ENCODE measurements around the gene IMPDH1.
A peak's percentile ranks its signal among the peaks of the same experiment; 100 is the strongest.

IMPDH1 gene

DNA sequence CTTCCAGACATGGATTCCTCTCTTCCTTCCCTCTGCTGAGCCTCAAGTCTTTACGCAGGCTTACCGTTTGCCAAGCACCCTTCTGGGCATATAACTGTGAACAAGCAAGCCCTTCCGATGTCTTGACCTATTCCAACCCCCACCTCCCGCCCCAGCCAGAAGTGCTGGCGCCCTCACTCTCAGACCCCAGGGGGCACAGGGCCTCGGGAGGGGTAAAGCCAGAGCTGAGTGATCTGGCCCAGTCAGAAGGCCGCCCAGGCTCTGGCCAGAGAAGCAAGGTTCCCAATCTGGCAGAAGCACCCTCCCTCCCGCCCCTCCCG lies 49.5 kb downstream of the IMPDH1 start:
- no peak for DNase-seq (ENCODE audit: low read depth)

DNA sequence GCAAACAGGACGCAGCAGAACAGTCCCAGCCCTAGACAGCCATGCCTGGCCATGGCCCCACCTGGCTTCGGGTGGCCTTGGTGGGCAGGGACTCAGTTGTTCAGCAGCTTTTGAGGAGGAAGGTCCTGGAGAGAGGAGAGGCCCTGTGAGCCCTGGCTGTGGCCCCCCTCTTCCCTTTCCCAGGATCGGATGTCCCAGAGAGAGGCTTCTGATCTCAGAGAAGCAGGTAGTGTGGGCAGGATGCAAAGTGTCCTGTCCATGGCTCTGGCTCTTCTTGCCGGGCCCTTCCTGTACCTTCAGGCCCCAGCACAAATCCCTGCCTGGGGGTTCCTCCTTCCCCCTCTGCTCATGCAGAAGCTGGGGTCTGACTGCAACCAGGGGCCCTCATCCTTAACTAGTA lies 49.8 kb downstream of the IMPDH1 start:
- DNase-seq (ENCODE audit: low read depth) = no peak

DNA sequence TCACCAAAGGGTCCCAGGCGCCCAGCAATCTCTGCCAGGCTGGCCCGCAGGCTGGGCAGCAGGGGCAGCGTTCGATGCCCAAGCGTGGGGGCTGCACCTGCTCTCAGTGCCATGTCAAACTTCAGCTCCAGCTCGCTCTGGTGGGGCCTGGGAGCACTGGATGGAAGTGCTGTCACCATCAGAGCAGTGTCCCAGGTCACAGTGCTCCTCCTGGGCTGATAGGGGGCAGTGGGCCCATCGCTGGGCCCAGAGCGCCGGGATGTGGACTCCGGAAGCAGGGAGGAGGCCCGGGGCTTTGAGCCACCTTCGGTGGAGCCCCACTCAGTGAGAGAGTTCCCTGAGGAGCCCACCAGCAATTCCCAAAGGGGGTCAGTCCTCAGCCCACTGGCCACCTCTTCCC lies 50.4 kb downstream of the IMPDH1 start:
- no peak for DNase-seq (ENCODE audit: low read depth)

DNA sequence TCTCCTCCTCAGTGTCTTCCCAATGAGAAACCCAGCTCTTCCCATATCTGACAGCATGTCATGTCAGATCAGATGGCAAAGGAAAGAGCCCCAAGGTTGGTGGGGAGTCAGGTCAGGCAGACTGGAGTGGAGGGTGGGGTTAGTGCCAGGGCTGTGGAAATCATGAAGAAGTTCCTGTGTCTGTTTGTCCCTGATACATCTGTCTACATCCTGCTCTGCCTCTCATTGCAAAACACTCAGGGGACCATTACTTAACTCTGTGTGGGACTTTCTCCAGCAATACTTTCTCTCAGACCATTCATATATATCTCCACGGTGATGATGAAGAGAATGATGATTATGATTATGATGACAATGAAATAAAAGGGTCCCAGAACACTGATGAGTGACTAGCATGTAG lies 51.5 kb downstream of the IMPDH1 start:
- DNase-seq (ENCODE audit: low read depth) = no peak

DNA sequence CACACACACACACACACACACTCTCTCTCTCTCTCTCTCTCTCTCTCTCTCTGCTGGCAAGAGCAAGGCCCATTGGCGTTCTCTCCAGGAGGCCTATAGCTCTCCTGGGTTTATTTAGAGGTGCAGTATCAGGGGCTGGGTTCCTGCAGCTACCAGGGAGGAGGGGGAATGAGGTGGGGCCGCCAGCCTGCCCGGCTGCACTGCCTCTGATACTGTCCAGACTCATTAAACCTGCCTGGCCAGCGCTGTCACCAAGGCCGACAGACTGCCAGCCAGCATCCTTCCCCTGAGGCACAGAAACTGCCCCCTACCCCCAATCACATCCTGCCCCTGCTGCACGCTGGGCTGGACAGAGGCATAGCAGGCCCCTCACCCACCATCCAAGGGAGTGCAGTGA lies 52.6 kb downstream of the IMPDH1 start:
- DNase-seq (ENCODE audit: low read depth) = no peak

DNA sequence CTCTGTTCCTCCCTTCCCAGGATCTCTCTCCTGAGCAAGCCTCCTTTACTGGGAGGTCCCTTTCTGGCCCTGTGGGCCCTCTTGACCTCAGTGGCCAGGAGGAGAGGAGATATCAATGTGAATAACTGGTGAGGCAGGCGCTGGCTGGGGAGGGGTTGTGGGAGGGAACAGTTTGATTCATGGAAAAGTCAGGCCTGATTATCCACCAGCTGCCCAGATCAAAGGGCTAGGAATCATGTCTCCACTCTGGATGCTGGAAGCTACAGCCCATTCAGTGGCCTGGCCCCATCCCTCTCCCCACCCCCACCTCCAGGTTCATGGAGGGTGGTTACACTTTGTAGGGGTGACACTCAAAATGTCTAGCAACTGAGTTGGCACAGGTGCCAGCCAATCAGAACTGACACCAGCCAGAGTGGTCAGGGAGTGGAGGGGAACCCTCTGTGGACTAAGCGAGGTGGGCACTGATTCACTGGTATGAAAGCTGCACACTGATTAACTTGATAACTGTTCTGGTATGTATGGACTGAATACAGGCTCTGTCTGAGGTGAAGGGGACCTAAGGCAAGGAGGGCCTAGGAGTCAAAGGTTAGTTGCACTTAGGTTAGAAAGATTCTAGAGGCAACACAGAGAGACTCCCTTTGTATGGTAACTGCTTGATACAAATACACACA lies 53.1 kb downstream of the IMPDH1 start:
- DNase-seq (ENCODE audit: low read depth) = no peak

DNA sequence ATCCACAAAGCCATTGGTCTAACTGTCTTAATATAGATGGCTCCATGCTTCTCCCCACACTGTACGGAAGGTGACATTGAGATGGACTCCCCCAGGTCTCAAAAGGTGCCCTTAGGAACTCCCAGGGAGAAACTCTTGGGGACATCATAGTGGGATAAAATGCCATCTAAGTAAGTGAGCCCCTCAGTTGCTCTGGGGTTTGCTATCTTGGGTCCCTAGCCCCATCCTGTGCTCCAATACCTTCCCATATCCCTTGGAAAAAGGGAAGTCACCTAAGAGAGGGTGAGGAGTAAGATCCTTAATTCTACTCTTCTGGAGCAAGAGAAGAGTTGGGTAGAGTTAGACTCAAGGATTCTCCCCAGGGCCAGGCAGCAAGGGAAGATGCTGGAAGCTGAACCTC lies 56.2 kb downstream of the IMPDH1 start:
- DNase-seq (ENCODE audit: low read depth) = no peak

DNA sequence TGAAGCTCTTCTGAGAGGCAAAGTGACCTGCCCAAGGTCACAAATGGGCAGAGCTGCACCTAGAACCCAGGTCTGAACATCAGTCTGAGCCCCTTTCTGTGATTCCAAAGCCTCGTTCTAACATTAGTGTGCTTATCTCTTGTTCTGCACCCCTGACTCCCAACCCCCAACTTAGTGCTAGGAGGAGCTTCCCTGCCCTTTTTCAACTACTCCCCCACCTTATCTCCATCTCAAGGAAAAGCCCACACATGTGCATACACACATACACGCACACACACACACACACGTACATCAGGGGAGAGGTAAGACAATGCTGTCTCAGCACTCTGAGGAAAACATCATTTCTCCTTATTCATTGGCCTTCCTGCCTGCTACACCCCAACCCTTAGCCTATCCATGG lies 56.6 kb downstream of the IMPDH1 start:
- no peak for DNase-seq (ENCODE audit: low read depth)

DNA sequence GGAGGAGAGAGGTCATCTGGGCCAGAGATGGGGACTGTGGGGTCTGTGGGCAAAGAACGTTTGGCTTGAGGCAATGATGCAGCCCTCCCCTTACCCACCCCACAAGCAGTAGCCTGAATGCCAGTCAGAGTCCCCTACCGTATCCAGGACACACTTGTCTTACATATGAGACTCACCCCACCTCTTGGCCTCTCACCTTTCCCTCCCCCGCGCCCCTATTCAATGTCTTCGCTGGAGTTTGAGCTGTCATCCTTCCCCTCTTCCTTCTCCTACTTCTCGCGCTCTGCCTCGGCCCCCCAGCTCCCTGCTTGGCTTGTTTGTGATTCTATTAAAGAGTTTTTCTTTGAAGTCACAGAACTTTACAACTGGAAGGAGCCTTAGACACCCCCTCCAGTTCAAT lies 57.1 kb downstream of the IMPDH1 start:
- no peak for DNase-seq (ENCODE audit: low read depth)

DNA sequence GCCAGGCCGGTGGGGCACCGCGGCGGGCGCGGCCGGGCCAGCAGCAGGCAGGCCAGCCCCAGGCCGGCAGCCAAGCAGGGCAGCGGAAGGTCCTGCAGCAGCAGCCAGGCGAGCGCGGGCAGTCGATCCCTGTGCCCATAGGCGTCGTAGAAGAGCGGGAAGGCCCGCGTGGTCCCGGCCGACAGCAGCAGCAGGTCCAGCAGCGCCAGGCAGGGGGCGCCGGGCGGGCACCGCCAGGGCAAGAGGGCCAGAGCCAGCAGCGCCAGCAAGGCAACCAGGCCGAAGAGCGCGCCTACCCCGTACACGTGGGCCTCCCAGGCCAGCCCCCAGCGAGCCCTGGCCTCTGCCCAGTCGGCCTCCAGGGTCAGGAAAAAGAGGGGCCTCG lies 57.6 kb downstream of the IMPDH1 start:
- DNase-seq (ENCODE audit: low read depth) = no peak

DNA sequence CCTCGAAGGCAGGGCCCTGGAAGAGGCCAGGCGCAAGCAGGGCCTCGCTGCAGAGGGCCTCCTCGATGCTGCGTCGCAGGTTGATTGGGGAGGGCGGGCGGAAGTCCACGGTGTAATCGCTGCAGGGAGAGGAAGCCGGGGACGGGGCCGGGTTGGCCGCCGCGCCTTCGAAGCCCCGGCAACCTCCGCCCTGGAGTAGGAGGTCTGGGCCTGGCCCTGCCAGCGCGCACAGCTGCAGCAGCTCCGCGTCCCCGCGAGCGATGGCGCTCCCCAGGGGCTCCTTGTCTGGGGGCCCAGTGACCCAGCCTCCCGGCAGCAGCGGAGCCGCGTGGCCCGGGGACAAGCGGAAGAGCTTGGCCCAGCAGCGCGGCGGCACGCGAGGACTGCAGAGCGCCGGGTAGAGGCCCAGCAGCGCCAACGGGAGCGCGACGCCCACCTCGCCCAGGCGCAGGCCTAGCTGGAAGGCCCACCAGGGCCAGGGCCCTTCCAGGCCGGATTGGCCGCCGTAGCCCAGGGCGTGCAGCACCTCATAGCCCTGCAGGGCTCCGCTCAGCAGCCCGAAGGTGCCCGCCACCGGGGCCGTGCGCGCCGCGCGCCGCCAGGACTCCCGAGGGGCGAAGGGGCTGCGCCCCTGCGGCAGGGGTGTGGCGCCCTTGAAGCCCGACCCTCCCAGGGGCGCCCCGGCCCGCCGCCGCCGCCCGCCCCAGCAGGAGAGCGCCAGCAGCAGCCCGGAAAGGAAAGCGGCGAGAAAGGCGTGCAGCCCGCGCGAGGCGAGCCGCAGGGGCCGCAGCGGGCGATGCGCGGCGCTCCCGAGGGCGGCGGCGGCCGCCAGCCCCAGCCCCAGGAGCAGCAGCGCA lies 58.3 kb downstream of the IMPDH1 start:
- no peak for DNase-seq (ENCODE audit: low read depth)

DNA sequence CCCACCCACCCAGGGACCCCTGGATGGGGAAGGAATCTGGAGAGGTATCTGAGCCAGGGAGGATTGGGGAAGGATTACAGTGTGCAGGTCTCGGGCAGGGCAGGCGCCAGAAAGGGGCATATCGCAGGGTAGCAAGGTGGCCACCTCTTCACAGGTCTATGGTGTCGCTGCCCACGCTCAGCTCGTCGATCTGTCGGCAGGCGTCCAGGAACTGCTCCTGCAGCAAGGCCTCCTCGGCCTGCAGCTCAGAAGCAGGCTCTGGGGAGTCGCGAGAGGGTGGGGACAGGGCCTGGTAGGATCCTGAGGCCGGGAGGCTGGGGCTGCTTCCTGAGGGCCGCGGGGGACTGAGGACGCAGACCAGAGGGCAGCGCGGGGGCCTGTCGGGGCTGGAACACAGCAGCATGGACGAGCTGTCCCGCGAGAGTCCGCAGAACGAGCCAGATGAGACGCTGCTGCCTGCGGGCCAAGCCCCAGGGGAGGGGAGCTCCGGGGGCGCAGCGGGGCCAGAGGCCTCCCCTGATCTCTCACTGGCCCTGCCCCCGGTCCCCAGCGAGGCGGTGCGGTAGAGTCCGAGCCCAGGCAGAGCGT lies 59.0 kb downstream of the IMPDH1 start:
- DNase-seq (ENCODE audit: low read depth) = no peak

DNA sequence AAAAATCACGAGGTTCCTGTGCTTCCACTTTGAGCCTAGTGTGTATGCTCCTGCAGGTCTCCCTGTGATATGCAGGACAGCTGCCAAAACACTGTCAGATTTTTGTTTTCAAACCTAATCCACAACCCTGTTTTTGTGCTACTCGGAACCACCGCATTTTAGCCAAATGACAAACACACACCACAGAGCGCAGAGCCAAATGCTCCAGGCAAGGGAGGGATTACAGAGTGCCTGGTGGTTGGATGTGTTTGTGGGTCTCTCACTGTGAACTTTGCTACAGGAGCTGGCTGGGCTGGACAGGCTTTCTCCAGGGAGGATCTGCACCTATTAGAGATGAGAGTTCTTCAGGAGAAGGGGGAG lies 60.3 kb downstream of the IMPDH1 start:
- no peak for DNase-seq (ENCODE audit: low read depth)

DNA sequence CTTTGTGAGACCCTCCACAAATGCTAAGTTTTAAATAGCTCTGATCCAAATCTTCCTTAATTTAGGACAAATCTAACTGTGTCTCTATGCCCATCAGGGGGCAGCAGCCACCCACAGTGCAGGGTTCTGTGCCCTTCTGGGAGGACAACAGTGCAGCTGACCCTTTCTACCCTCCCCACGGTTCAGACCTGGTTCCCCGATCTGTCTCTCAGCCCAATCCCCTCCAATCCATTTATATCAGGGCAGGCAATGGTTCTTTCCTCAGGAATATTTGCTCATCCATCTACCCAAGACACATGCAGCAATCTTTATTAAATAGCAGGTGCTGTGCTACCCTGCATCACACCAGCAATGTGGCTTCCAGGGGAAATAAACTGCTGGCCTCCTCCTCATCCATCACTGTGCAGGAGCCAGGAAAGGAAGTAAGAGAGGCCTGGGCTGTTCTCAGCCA lies 62.1 kb downstream of the IMPDH1 start:
- no peak for DNase-seq (ENCODE audit: low read depth)

DNA sequence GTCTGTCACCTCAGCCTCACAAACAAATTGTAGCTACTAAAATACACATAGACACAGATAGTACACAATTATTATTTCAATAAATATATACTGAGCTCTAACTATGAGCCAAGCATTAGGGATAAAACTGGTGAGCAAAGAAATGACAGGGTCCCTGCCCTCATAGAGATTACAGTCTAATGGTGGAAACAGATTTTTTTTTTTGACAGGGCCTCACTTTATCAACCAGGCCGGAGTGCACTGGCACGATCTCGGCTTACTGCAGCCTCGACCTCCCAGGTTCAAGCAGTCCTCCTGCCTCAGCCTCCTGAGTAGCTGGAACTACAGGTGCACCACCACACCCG lies 65.4 kb downstream of the IMPDH1 start:
- DNase-seq (ENCODE audit: low read depth) = no peak

DNA sequence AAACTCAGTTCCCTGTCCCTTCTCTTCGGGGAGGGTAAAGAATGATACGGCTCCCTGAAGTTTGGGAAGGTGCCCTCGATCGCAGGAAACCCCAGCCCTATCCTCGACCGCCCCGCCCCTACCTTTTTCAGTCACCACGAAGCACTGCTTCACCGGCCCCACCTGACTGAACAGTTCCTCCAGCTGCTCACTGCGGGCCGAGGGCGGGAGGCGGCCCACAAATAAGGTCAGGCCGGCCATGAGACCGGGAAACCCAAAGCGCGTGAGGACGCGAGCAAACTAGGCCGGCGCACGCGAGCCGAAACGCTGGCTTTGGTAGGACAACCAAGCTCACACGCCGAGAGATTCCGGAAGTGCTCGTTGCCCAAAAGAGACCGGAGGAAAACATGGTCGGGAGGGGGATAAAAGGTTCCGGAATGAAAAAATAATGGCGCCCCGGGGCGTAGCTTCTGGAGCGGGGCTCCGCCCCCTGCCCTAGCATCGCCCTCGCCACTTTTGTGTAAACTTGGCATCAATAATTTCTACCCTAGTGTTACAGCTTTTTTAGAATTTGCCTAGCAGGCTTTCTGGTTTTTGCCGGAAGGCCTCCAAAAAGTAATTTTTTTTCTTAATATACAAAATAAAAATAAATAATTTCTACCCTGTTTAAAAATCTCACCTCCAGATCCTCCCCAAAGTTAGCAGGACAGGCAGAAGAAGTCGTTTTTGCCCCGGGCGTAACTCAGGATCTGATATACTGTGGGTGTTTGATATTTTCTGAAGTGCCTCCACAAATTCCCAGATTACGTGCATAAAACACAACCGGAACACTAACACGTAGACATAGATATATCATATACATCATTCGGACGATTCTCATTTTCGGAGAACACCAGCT lies 66.0 kb downstream of the IMPDH1 start, which contains the start of gene RBM28:
TSS of gene RBM28 (minus strand) at position 355 of the 877 bp plus-strand sequence. CDS start at position 240, 115 bp downstream.
- DNase-seq (ENCODE audit: low read depth) = peak; percentile 88
